Neuronal stem cell (in vitro differentiated cells): ENCODE measurements around the gene HSP90AB1. TPM values are rescaled to one million over a fixed set of nuclear protein-coding genes. Genes with fewer than 3 reads are reported as not detected.

ENCODE experiments used
- DNase-seq: peaks from one replicate; pipeline ENCODE4 v3.0.0-alpha.2; 2013; ENCODE audit warnings: low spot score
- H2AFZ ChIP-seq: one replicate; pipeline ENCODE4 v1.6.1; 2013; ENCODE audit warnings: mild to moderate bottlenecking, low read length, inconsistent platforms
- H2AK5ac ChIP-seq: 2 replicates; pipeline ENCODE4 v1.6.1; 2013; ENCODE audit warnings: low read depth, mild to moderate bottlenecking, inconsistent platforms, low read length, moderate library complexity, mixed read lengths
- H2BK120ac ChIP-seq: 2 replicates; pipeline ENCODE4 v1.6.1; 2013; ENCODE audit warnings: low read depth, mild to moderate bottlenecking, inconsistent platforms, low read length, moderate library complexity, mixed read lengths
- H2BK12ac ChIP-seq: one replicate; pipeline ENCODE4 v1.6.1; 2013; ENCODE audit warnings: low read length, inconsistent platforms
- H2BK15ac ChIP-seq: 2 replicates; pipeline ENCODE4 v1.6.1; 2013; ENCODE audit warnings: mild to moderate bottlenecking, low read length, inconsistent platforms, mixed read lengths
- H2BK5ac ChIP-seq: one replicate; pipeline ENCODE4 v1.6.1; 2013; ENCODE audit warnings: inconsistent platforms, mild to moderate bottlenecking, low read length, moderate library complexity
- H3K14ac ChIP-seq: one replicate; pipeline ENCODE4 v1.6.1; 2013; ENCODE audit warnings: low read length, inconsistent platforms
- H3K18ac ChIP-seq: 2 replicates; pipeline ENCODE4 v1.6.1; 2013; ENCODE audit warnings: low read length, inconsistent platforms
- H3K23ac ChIP-seq: 2 replicates; pipeline ENCODE4 v1.6.1; 2013; ENCODE audit warnings: low read depth, mild to moderate bottlenecking, mixed read lengths, low read length, inconsistent platforms; ENCODE audit not compliant: poor library complexity
- H3K27ac ChIP-seq: replicated peaks from 3 replicates; pipeline ENCODE4 v1.5.1; 2013; ENCODE audit warnings: low read length, inconsistent platforms
- H3K27me3 ChIP-seq, 3 experiments: 2 replicates each; pipeline ENCODE4 v1.6.1; 2013; ENCODE audit warnings: low read length in 3 of 3, mild to moderate bottlenecking in 2 of 3, inconsistent platforms in 1 of 3, low read depth in 1 of 3, mixed read lengths in 1 of 3, moderate library complexity in 1 of 3; ENCODE audit not compliant: control insufficient read depth in 3 of 3, insufficient read depth in 3 of 3
- H3K36me3 ChIP-seq, 2 donors: replicated peaks in 1 of 2; 2 replicates each; pipeline ENCODE4 v1.6.1; 2013; ENCODE audit warnings: low read length in 2 of 2; ENCODE audit not compliant: control insufficient read depth in 2 of 2, insufficient read depth in 2 of 2
- H3K4ac ChIP-seq: 2 replicates; pipeline ENCODE4 v1.6.1; 2013; ENCODE audit warnings: inconsistent platforms, mild to moderate bottlenecking, low read length, moderate library complexity
- H3K4me1 ChIP-seq, 2 donors: 1 replicate in 1 of 2; 2 replicates in 1 of 2; pipeline ENCODE4 v1.6.1; 2013; ENCODE audit warnings: low read length in 2 of 2, low read depth in 1 of 2; ENCODE audit not compliant: control insufficient read depth in 2 of 2, insufficient read depth in 1 of 2
- H3K4me2 ChIP-seq: one replicate; pipeline ENCODE4 v1.6.1; 2013; ENCODE audit warnings: mild to moderate bottlenecking, low read length, inconsistent platforms; ENCODE audit not compliant: insufficient read depth, poor library complexity, severe bottlenecking
- H3K4me3 ChIP-seq, 2 donors: 2 replicates each; pipeline ENCODE4 v1.5.1; 2013; ENCODE audit warnings: low read length in 2 of 2, mild to moderate bottlenecking in 2 of 2, inconsistent platforms in 1 of 2, moderate library complexity in 1 of 2
- H3K79me1 ChIP-seq: one replicate; pipeline ENCODE4 v1.6.1; 2013; ENCODE audit warnings: low read depth, mild to moderate bottlenecking, inconsistent platforms, low read length, moderate library complexity
- H3K9ac ChIP-seq: one replicate; pipeline ENCODE4 v1.6.1; 2013; ENCODE audit warnings: mild to moderate bottlenecking, low read depth, low read length, inconsistent platforms; ENCODE audit not compliant: poor library complexity
- H3K9me3 ChIP-seq, 2 donors: replicated peaks in 1 of 2; 2 replicates each; pipeline versions ENCODE3 to v1.6.1; 2013; ENCODE audit warnings: low read length in 2 of 2, mild to moderate bottlenecking in 2 of 2, inconsistent platforms in 1 of 2, low read depth in 1 of 2, mixed read lengths in 1 of 2, moderate library complexity in 1 of 2; ENCODE audit not compliant: control insufficient read depth in 2 of 2, insufficient read depth in 1 of 2
- H4K8ac ChIP-seq: one replicate; pipeline ENCODE4 v1.6.1; 2013; ENCODE audit warnings: low read depth, mild to moderate bottlenecking, inconsistent platforms, low read length, moderate library complexity
- H4K91ac ChIP-seq: one replicate; pipeline ENCODE4 v1.6.1; 2013; ENCODE audit warnings: low read length, low read depth, mild to moderate bottlenecking, inconsistent platforms; ENCODE audit not compliant: poor library complexity
- WGBS, 2 donors: extraction: QIAGEN DNeasy Blood & Tissue Kit; methylation state at CpG; one replicate each; pipeline ENCODE4 v1.1.7; 2013; ENCODE audit warnings: missing lambda C conversion rate in 2 of 2, mixed read lengths in 1 of 2; ENCODE audit not compliant: insufficient read length in 2 of 2, insufficient replicate concordance in 1 of 2; ENCODE audit errors: extremely low coverage in 2 of 2; 5-methylcytosine and 5-hydroxymethylcytosine counted together
- small RNA-seq: library from polyadenylated mRNA; stranded (forward); fragments of <200 nt; extraction: miRNeasy Mini kit (QIAGEN cat#:217004); gene quantifications from one replicate; pipeline ENCODE3, GENCODE V24; 2013; ENCODE audit not compliant: insufficient read depth

HSP90AB1 gene

GRCh38 chr6:44301782-44302564 lies 55.1 kb downstream of the HSP90AB1 start:
- H3K4me3 ChIP-seq, result no peak overlapping the region
- H3K36me3 ChIP-seq, result peaks cover 63 to 83% of the 10 kb centered on the region in 2 donors
- no peak for DNase-seq
- no peak overlapping the region for H3K4ac ChIP-seq
- H2BK120ac ChIP-seq, result no peak overlapping the region
- H2BK15ac ChIP-seq, result no peak overlapping the region
- H3K27me3 ChIP-seq, result peaks cover 0 to 4% (median 0%) of the 10 kb centered on the region in 3 experiments
- no peak overlapping the region for H4K91ac ChIP-seq
- H3K4me2 ChIP-seq, result no peak overlapping the region
- no peak overlapping the region for H3K9ac ChIP-seq
- no peak overlapping the region for H2AK5ac ChIP-seq
- WGBS, 2 donors, result no CpG with 5 or more reads among the region's 14 CpGs
- no peak overlapping the region for H2BK5ac ChIP-seq
- H2BK12ac ChIP-seq, result no peak overlapping the region
- no peaks in the 10 kb centered on the region for H3K9me3 ChIP-seq
- no peak overlapping the region for H2AFZ ChIP-seq
- peaks cover under 1 to 8% of the 10 kb centered on the region in 2 donors for H3K4me1 ChIP-seq
- H3K18ac ChIP-seq, result no peak overlapping the region
- no peak overlapping the region for H3K14ac ChIP-seq
- no peak overlapping the region for H3K27ac ChIP-seq
- H3K79me1 ChIP-seq, result peaks cover 8% of the 10 kb centered on the region
- H4K8ac ChIP-seq, result no peak overlapping the region
- no peak overlapping the region for H3K23ac ChIP-seq

DNA sequence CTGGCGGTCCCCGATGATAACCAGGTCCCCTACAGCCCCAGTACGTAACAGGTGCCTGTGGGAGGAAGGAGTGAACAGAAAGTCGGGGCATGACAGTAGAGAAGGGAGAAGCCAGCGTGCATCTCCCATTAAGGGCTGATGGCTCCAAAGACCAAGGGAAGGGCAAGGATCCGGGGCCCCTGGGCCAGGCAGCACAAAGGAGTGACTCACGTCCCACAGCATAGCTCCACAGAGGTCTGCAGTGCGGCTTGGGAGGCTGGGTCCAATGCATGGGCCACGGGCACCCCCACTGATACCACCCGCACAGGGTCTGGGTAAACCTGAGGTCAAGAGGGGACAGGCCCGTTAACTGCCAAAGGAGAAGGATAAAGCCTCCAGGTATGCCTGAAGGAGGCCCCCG lies 56.0 kb downstream of the HSP90AB1 start:
- no peak overlapping the region for H3K23ac ChIP-seq
- no peak overlapping the region for H4K91ac ChIP-seq
- no peak overlapping the region for H2BK12ac ChIP-seq
- H3K14ac ChIP-seq, result no peak overlapping the region
- WGBS, 2 donors, result no CpG with 5 or more reads among the region's 12 CpGs
- no peaks in the 10 kb centered on the region for H3K27me3 ChIP-seq
- H3K36me3 ChIP-seq, result peaks cover 71 to 91% of the 10 kb centered on the region in 2 donors
- H3K18ac ChIP-seq, result no peak overlapping the region
- H2AFZ ChIP-seq, result no peak overlapping the region
- no peak overlapping the region for H2BK15ac ChIP-seq
- peaks cover 8% of the 10 kb centered on the region for H3K79me1 ChIP-seq
- no peaks in the 10 kb centered on the region for H3K9me3 ChIP-seq
- no peak overlapping the region for H3K9ac ChIP-seq
- no peak overlapping the region for H3K4me3 ChIP-seq
- no peak overlapping the region for H3K27ac ChIP-seq
- H2AK5ac ChIP-seq, result no peak overlapping the region
- H3K4me2 ChIP-seq, result no peak overlapping the region
- no peak overlapping the region for H2BK120ac ChIP-seq
- no peak overlapping the region for H3K4ac ChIP-seq
- H3K4me1 ChIP-seq, result peaks cover 0 to 5% of the 10 kb centered on the region in 2 donors
- H4K8ac ChIP-seq, result no peak overlapping the region
- DNase-seq, result no peak
- no peak overlapping the region for H2BK5ac ChIP-seq

Small RNA genes within 50 kb of the gene (small RNA-seq; reads per million reads assigned to genes)
- not detected for gene RN7SL811P
